DOHH2 (cell line): ENCODE measurements around the gene TBX21.

Source experiments
- H3F3A ChIP-seq: fragments of 200-600 bp; sonication (generic), shearing (Covaris generic); 2 replicates; pipeline ENCODE4 v1.6.0; 2016; ENCODE audit warnings: antibody characterized with exemption, mild to moderate bottlenecking; ENCODE audit not compliant: control insufficient read depth, insufficient read depth
- H3K27ac ChIP-seq: fragments of 200-600 bp; sonication (generic); 2 replicates; pipeline ENCODE4 v1.5.1; 2014; ENCODE audit warnings: low read depth, mild to moderate bottlenecking, low read length, moderate library complexity
- H3K27me3 ChIP-seq: fragments of 200-600 bp; sonication (generic); 2 replicates; pipeline ENCODE4 v1.6.1; 2014; ENCODE audit warnings: mild to moderate bottlenecking, low read length, mixed read lengths; ENCODE audit not compliant: control insufficient read depth
- H3K36me3 ChIP-seq: fragments of 200-600 bp; sonication (generic); 2 replicates; pipeline ENCODE4 v1.6.1; 2014; ENCODE audit warnings: mild to moderate bottlenecking, low read length, moderate library complexity, mixed read lengths; ENCODE audit not compliant: control insufficient read depth
- H3K4me1 ChIP-seq: fragments of 200-600 bp; sonication (generic); 2 replicates; pipeline ENCODE4 v1.6.1; 2014; ENCODE audit warnings: mild to moderate bottlenecking, low read length, mixed read lengths; ENCODE audit not compliant: control insufficient read depth
- H3K4me2 ChIP-seq: fragments of 200-600 bp; sonication (generic); 2 replicates; pipeline ENCODE4 v1.6.0; 2014; ENCODE audit warnings: mild to moderate bottlenecking, low read length, moderate library complexity
- H3K4me3 ChIP-seq: fragments of 200-600 bp; sonication (generic); 2 replicates; pipeline ENCODE4 v1.5.1; 2014; ENCODE audit warnings: mild to moderate bottlenecking, low read length, mixed read lengths
- H3K79me2 ChIP-seq: fragments of 200-600 bp; sonication (generic); 2 replicates; pipeline ENCODE4 v1.6.1; 2014; ENCODE audit warnings: mild to moderate bottlenecking, low read length, mixed read lengths; ENCODE audit not compliant: control insufficient read depth
- H3K9me2 ChIP-seq: fragments of 200-600 bp; sonication (generic); replicated peaks from 2 replicates; pipeline ENCODE4 v1.6.1; 2014; ENCODE audit warnings: mild to moderate bottlenecking, low read length, mixed read lengths; ENCODE audit not compliant: control insufficient read depth
- H3K9me3 ChIP-seq: fragments of 200-600 bp; sonication (generic); 2 replicates; pipeline ENCODE4 v1.6.1; 2014; ENCODE audit warnings: antibody characterized with exemption, low read length, mixed read lengths; ENCODE audit not compliant: control insufficient read depth, insufficient read depth
- H4K20me1 ChIP-seq: fragments of 200-600 bp; sonication (generic); 2 replicates; pipeline ENCODE4 v1.6.0; 2014; ENCODE audit warnings: low read depth, mild to moderate bottlenecking, antibody characterized with exemption, low read length, moderate library complexity; ENCODE audit not compliant: control insufficient read depth, insufficient read depth
- EZH2phosphoT487 ChIP-seq: fragments of 200-600 bp; sonication (generic); IDR thresholded peaks from 2 replicates; pipeline ENCODE4 v1.6.1; 2017; ENCODE audit warnings: borderline replicate concordance, mild to moderate bottlenecking, antibody characterized with exemption, low read length, moderate library complexity, mixed read lengths

Gene TBX21

GRCh38 chr17:47792979-47793378, 59.9 kb downstream of the TBX21 start:
- no peaks in the 10 kb centered on the region for H3K36me3 ChIP-seq
- peaks cover 35% of the 10 kb centered on the region for H3K27me3 ChIP-seq
- H3K79me2 ChIP-seq: no peaks in the 10 kb centered on the region
- no peaks in the 10 kb centered on the region for H4K20me1 ChIP-seq
- H3K9me3 ChIP-seq: no peaks in the 10 kb centered on the region
- no peaks in the 10 kb centered on the region for H3F3A ChIP-seq
- H3K27ac ChIP-seq: no peak overlapping the region
- TF ChIP-seq EZH2phosphoT487: no peak
- no peak overlapping the region for H3K4me2 ChIP-seq
- no peaks in the 10 kb centered on the region for H3K4me1 ChIP-seq
- H3K4me3 ChIP-seq: no peak overlapping the region
- no peaks in the 10 kb centered on the region for H3K9me2 ChIP-seq
